ENCODE data around the gene NHEJ1.

DNA sequence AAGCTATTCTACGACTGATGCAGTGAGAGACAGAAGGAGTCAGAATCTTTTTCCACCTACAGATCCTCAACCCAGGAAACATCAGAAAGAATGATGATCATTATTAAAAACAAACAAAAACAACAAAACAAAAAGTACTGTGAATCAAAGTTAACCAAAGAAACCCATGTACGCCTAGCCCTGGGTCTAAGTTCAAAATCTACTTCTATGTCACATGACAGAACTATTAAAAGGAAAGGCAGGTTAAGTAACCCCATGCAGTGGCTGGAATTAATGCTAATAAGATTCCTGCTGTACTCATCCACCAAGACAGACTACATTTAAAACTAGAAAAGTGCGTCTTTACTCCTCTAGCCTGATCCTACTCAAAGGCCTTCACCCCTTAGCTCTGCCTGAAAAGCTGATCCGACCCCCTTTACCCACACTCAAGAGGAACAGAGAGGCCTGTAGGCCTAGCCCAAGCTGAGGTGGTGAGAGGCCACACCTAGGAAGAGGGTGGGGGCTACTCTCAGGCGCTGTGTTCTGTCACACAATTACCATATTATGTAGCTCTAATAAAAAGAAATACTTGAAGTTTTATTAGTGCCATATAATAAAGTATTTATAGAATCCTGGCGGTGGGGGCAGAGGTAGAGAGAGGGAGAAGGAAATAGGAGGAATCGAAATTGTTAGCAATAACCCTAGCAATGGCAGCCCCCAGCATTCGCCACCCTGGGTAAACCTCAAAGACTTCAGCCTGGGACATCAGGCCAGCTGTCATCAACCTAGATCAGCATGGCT lies 37.1 kb downstream of the NHEJ1 start:
- TF ChIP-seq, protein P1, sequence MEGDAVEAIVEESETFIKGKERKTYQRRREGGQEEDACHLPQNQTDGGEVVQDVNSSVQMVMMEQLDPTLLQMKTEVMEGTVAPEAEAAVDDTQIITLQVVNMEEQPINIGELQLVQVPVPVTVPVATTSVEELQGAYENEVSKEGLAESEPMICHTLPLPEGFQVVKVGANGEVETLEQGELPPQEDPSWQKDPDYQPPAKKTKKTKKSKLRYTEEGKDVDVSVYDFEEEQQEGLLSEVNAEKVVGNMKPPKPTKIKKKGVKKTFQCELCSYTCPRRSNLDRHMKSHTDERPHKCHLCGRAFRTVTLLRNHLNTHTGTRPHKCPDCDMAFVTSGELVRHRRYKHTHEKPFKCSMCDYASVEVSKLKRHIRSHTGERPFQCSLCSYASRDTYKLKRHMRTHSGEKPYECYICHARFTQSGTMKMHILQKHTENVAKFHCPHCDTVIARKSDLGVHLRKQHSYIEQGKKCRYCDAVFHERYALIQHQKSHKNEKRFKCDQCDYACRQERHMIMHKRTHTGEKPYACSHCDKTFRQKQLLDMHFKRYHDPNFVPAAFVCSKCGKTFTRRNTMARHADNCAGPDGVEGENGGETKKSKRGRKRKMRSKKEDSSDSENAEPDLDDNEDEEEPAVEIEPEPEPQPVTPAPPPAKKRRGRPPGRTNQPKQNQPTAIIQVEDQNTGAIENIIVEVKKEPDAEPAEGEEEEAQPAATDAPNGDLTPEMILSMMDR (IDR thresholded peaks at IDR 0.05; ENCODE audit: extremely low read depth in 1 of 2, insufficient read depth in 1 of 2, low read depth in 1 of 2, low read length in 2 of 2): no peak
- no peak for TF ChIP-seq POLR2A (IDR thresholded peaks at IDR 0.05; ENCODE audit: low read depth, low read length)
- no peak for TF ChIP-seq POLR2AphosphoS5 (IDR thresholded peaks at IDR 0.05; ENCODE audit: insufficient read depth, low read depth, low read length)
- no peak for TF ChIP-seq EZH2 (IDR thresholded peaks at IDR 0.05; ENCODE audit: borderline replicate concordance, low read depth, low read length, severe bottlenecking)
- TF ChIP-seq MYC (IDR thresholded peaks at IDR 0.05; ENCODE audit: low read depth, low read length): no peak
- TF ChIP-seq GATA2 (IDR thresholded peaks at IDR 0.05; ENCODE audit: insufficient read depth, insufficient read length, low read depth, low read length): no peak
- TF ChIP-seq, protein P2, sequence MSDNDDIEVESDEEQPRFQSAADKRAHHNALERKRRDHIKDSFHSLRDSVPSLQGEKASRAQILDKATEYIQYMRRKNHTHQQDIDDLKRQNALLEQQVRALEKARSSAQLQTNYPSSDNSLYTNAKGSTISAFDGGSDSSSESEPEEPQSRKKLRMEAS (IDR thresholded peaks at IDR 0.05; ENCODE audit: insufficient read depth, insufficient read length): no peak
- no peak for TF ChIP-seq FOS (IDR thresholded peaks at IDR 0.05; ENCODE audit: borderline replicate concordance, insufficient read depth, low read length)
- TF ChIP-seq JUN (IDR thresholded peaks at IDR 0.05; ENCODE audit: borderline replicate concordance, insufficient read depth, insufficient read length, low read depth): no peak
